ENCODE results near the gene PPFIA2. TPM values are rescaled to one million over a fixed set of nuclear protein-coding genes. Genes with fewer than 3 reads are reported as not detected.

Gene PPFIA2
- total RNA-seq, 2 experiments from 2014 or later, result not detected

GRCh38 chr12:81261508-81262207, 497.5 kb downstream of the PPFIA2 start:
- intact Hi-C loops (cut with DNase I, micrococcal nuclease), result no loop called here
- H3K27me3 Mint-ChIP-seq, result no peaks in the 10 kb centered on the region
- H3K27ac Mint-ChIP-seq, result no peak overlapping the region
- H3K4me3 ChIP-seq (ENCODE audit: low read length), result no peak overlapping the region
- H3K36me3 Mint-ChIP-seq (ENCODE audit: low read depth), result no peaks in the 10 kb centered on the region
- ChIA-PET CTCF (no interaction called here), POLR2A (no interaction called here)
- TF ChIP-seq CTCF (IDR thresholded peaks at IDR 0.05), result no peak
- H3K4me1 Mint-ChIP-seq (ENCODE audit: low read depth), result no peaks in the 10 kb centered on the region
- H3K4me3 Mint-ChIP-seq, result no peak overlapping the region
- H3K36me3 ChIP-seq (ENCODE audit: insufficient read depth, low read length), result no peaks in the 10 kb centered on the region
- H3K27ac ChIP-seq (ENCODE audit: low read depth in 1 of 2, low read length in 2 of 2), result no peak overlapping the region
- H3K4me1 ChIP-seq (ENCODE audit: insufficient read depth, low read length), result no peaks in the 10 kb centered on the region
- no peak for DNase-seq
- H3K27me3 ChIP-seq (ENCODE audit: control insufficient read depth in 1 of 2, insufficient read depth in 2 of 2, low read length in 2 of 2), result no peaks in the 10 kb centered on the region
- no peak for ATAC-seq (ENCODE audit: poor library complexity)
- no peaks in the 10 kb centered on the region for H3K9me3 Mint-ChIP-seq
- no peaks in the 10 kb centered on the region for H3K9me3 ChIP-seq (ENCODE audit: control insufficient read depth in 1 of 2, insufficient read depth in 1 of 2, low read length in 2 of 2)

GRCh38 chr12:81259360-81259759, 499.8 kb downstream of the PPFIA2 start:
- H3K4me1 ChIP-seq (ENCODE audit: insufficient read depth, low read length), result no peaks in the 10 kb centered on the region
- ATAC-seq (ENCODE audit: poor library complexity) (no peak), DNase-seq (no peak)
- H3K9me3 ChIP-seq (ENCODE audit: control insufficient read depth in 1 of 2, insufficient read depth in 1 of 2, low read length in 2 of 2), result no peaks in the 10 kb centered on the region
- no peak for TF ChIP-seq CTCF (IDR thresholded peaks at IDR 0.05)
- no peaks in the 10 kb centered on the region for H3K9me3 Mint-ChIP-seq
- no peaks in the 10 kb centered on the region for H3K27me3 Mint-ChIP-seq
- no peak overlapping the region for H3K4me3 ChIP-seq (ENCODE audit: low read length)
- H3K4me1 Mint-ChIP-seq (ENCODE audit: low read depth), result no peaks in the 10 kb centered on the region
- no peak overlapping the region for H3K4me3 Mint-ChIP-seq
- H3K27ac Mint-ChIP-seq, result no peak overlapping the region
- POLR2A ChIA-PET, result no interaction called here
- no peaks in the 10 kb centered on the region for H3K36me3 ChIP-seq (ENCODE audit: insufficient read depth, low read length)
- H3K27ac ChIP-seq (ENCODE audit: low read depth in 1 of 2, low read length in 2 of 2), result no peak overlapping the region
- CTCF ChIA-PET, result no interaction called here
- H3K27me3 ChIP-seq (ENCODE audit: control insufficient read depth in 1 of 2, insufficient read depth in 2 of 2, low read length in 2 of 2), result no peaks in the 10 kb centered on the region
- intact Hi-C loops (cut with DNase I, micrococcal nuclease), result no loop called here
- H3K36me3 Mint-ChIP-seq (ENCODE audit: low read depth), result no peaks in the 10 kb centered on the region

GRCh38 chr12:81257947-81258551, 501.1 kb downstream of the PPFIA2 start:
- POLR2A ChIA-PET, result no interaction called here

More at GRCh38 chr12:81257947-81258551, 501.1 kb downstream of the PPFIA2 start:
- no peak overlapping the region for H3K27ac Mint-ChIP-seq
- H3K27me3 Mint-ChIP-seq, result no peaks in the 10 kb centered on the region
- no peaks in the 10 kb centered on the region for H3K4me1 ChIP-seq (ENCODE audit: insufficient read depth, low read length)
- no peak for ATAC-seq (ENCODE audit: poor library complexity)
- no peaks in the 10 kb centered on the region for H3K27me3 ChIP-seq (ENCODE audit: control insufficient read depth in 1 of 2, insufficient read depth in 2 of 2, low read length in 2 of 2)
- H3K27ac ChIP-seq (ENCODE audit: low read depth in 1 of 2, low read length in 2 of 2), result no peak overlapping the region
- TF ChIP-seq CTCF (IDR thresholded peaks at IDR 0.05), result no peak
- no peak overlapping the region for H3K4me3 ChIP-seq (ENCODE audit: low read length)
- no peaks in the 10 kb centered on the region for H3K9me3 ChIP-seq (ENCODE audit: control insufficient read depth in 1 of 2, insufficient read depth in 1 of 2, low read length in 2 of 2)
- CTCF ChIA-PET, result interaction anchor here (1.3 kb wide), 1 partner anchor 9 kb away, joined by 3 read pairs; no protein-coding TSS in a partner anchor
- no peak overlapping the region for H3K4me3 Mint-ChIP-seq
- no peaks in the 10 kb centered on the region for H3K9me3 Mint-ChIP-seq
- no peak for DNase-seq
- H3K36me3 ChIP-seq (ENCODE audit: insufficient read depth, low read length), result no peaks in the 10 kb centered on the region
- intact Hi-C loops (cut with DNase I, micrococcal nuclease), result no loop called here
- H3K4me1 Mint-ChIP-seq (ENCODE audit: low read depth), result no peaks in the 10 kb centered on the region
- H3K36me3 Mint-ChIP-seq (ENCODE audit: low read depth), result no peaks in the 10 kb centered on the region
